IPS-NIHi11 (cell line): ENCODE measurements around the gene SYNPR.

Source experiments
- DNase-seq: peaks from one replicate; pipeline ENCODE4 v3.0.0; 2012; ENCODE audit warnings: mixed read lengths, low spot score

SYNPR gene

GRCh38 chr3:63471781-63472180 is 193.7 kb downstream of the SYNPR start:
- DNase-seq = no peak

GRCh38 chr3:63473641-63474166 is 195.6 kb downstream of the SYNPR start:
- no peak for DNase-seq

- no peak for DNase-seq
Measured at GRCh38 chr3:63474828-63475518, 196.9 kb downstream of the SYNPR start.

GRCh38 chr3:63477494-63478129 is 199.5 kb downstream of the SYNPR start:
- DNase-seq = no peak

GRCh38 chr3:63478990-63479660 is 201.0 kb downstream of the SYNPR start:
- no peak for DNase-seq

- no peak for DNase-seq
Measured at GRCh38 chr3:63479661-63480035, 201.5 kb downstream of the SYNPR start.

- DNase-seq = no peak
Measured at GRCh38 chr3:63481627-63482026, 203.5 kb downstream of the SYNPR start.

- no peak for DNase-seq
Measured at GRCh38 chr3:63482341-63482740, 204.2 kb downstream of the SYNPR start.

GRCh38 chr3:63492464-63492863 is 214.4 kb downstream of the SYNPR start:
- no peak for DNase-seq

GRCh38 chr3:63493101-63493500 is 215.0 kb downstream of the SYNPR start:
- no peak for DNase-seq

- no peak for DNase-seq
Measured at GRCh38 chr3:63494646-63495045, 216.5 kb downstream of the SYNPR start.

GRCh38 chr3:63497641-63498040 is 219.5 kb downstream of the SYNPR start:
- DNase-seq = no peak

- DNase-seq = no peak
Measured at GRCh38 chr3:63500196-63500595, 222.1 kb downstream of the SYNPR start.

- DNase-seq = no peak
Measured at GRCh38 chr3:63508305-63508704, 230.2 kb downstream of the SYNPR start.

- no peak for DNase-seq
Measured at GRCh38 chr3:63508771-63509170, 230.7 kb downstream of the SYNPR start.

- DNase-seq = no peak
Measured at GRCh38 chr3:63513791-63514190, 235.7 kb downstream of the SYNPR start.

GRCh38 chr3:63514678-63515077 is 236.6 kb downstream of the SYNPR start:
- no peak for DNase-seq

- no peak for DNase-seq
Measured at GRCh38 chr3:63519426-63519825, 241.3 kb downstream of the SYNPR start.

- DNase-seq = no peak
Measured at GRCh38 chr3:63521657-63522056, 243.5 kb downstream of the SYNPR start.

- peak; percentile 49 for DNase-seq
Measured at GRCh38 chr3:63523100-63523499, 245.0 kb downstream of the SYNPR start.

- no peak for DNase-seq
Measured at GRCh38 chr3:63528325-63529000, 250.4 kb downstream of the SYNPR start.

- no peak for DNase-seq
Measured at GRCh38 chr3:63532521-63532920, 254.4 kb downstream of the SYNPR start.

- DNase-seq = no peak
Measured at GRCh38 chr3:63538919-63539318, 260.8 kb downstream of the SYNPR start.
